ENCODE data around the gene ANKRD13A. TPM values are rescaled to one million over a fixed set of nuclear protein-coding genes. Genes with fewer than 3 reads are reported as not detected.

Gene ANKRD13A
- total RNA-seq, 1 donor from 2014 or later = 35.4 TPM

DNA sequence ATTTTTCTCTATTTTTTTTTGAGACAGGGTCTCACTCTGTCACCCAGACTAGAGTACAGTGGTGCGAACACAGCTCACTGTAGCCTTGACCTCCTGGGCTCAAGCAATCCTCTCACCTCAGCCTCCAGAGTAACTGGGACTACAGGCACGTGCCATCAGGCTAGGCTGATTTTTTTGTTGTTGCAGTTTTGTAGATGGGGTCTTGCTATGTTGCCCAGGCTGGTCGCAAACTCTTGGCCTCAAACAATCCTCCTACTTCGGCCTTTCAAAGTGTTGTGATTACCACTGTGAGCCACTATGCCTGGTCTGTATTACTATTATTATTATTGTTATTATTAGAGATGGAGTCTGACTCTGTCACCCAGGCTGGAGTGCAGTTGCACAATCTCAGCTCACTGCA, 26.4 kb upstream of the ANKRD13A start:
- no peak overlapping the region for H3K4me3 Mint-ChIP-seq
- Histone ChIP-seq H3K9ac (no peak overlapping the region), H3K4me3 (no peak overlapping the region), H3K27ac (no peak overlapping the region), H3K36me3 (peaks cover 3% of the 10 kb centered on the region), H3K79me2 (ENCODE audit: low read depth) (no peaks in the 10 kb centered on the region), H3K4me1 (no peaks in the 10 kb centered on the region), H3K9me3 (ENCODE audit: low read depth) (no peaks in the 10 kb centered on the region), H3K27me3 (no peaks in the 10 kb centered on the region), H4K20me1 (ENCODE audit: low read depth) (no peaks in the 10 kb centered on the region), H2AFZ (replicated peaks) (no peak overlapping the region), H3K4me2 (no peak overlapping the region), H3F3A (ENCODE audit: low read depth) (no peaks in the 10 kb centered on the region)
- H3K9me3 Mint-ChIP-seq = no peaks in the 10 kb centered on the region
- no peak overlapping the region for H3K27ac Mint-ChIP-seq
- TF ChIP-seq, protein P1, sequence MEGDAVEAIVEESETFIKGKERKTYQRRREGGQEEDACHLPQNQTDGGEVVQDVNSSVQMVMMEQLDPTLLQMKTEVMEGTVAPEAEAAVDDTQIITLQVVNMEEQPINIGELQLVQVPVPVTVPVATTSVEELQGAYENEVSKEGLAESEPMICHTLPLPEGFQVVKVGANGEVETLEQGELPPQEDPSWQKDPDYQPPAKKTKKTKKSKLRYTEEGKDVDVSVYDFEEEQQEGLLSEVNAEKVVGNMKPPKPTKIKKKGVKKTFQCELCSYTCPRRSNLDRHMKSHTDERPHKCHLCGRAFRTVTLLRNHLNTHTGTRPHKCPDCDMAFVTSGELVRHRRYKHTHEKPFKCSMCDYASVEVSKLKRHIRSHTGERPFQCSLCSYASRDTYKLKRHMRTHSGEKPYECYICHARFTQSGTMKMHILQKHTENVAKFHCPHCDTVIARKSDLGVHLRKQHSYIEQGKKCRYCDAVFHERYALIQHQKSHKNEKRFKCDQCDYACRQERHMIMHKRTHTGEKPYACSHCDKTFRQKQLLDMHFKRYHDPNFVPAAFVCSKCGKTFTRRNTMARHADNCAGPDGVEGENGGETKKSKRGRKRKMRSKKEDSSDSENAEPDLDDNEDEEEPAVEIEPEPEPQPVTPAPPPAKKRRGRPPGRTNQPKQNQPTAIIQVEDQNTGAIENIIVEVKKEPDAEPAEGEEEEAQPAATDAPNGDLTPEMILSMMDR (IDR thresholded peaks at IDR 0.05) = no peak
- TF ChIP-seq EZH2 (IDR thresholded peaks at IDR 0.05) = no peak
- no peak for TF ChIP-seq EZH2phosphoT487 (IDR thresholded peaks at IDR 0.05)
- H3K36me3 Mint-ChIP-seq = peaks cover 27% of the 10 kb centered on the region
- DNase-seq (ENCODE audit: low spot score) = no peak
- no peaks in the 10 kb centered on the region for H3K4me1 Mint-ChIP-seq
- no peaks in the 10 kb centered on the region for H3K27me3 Mint-ChIP-seq (ENCODE audit: insufficient read depth, low read depth)

DNA sequence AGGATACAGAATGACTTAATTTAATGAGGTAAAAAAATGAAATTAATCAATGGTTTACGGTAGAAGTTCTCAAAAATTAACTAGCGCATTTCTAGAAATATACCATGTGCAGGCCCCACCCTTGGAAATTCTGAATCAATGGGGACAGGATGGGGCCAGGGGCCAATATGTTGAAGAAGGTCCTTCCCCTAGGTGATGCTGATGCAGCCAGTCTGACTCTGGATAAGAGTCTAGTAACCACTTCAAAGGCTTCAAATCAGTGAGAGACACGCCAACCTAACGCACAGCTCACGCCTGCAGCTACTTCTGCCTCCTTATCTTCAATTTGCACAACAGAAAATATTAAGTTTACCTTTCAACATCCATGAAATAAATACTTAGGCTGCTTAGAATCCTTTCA, 17.9 kb upstream of the ANKRD13A start:
- H3K27ac ChIP-seq = no peak overlapping the region
- H3K9ac ChIP-seq = no peak overlapping the region
- H3K4me3 ChIP-seq = no peak overlapping the region
- Mint-ChIP-seq H3K9me3 (no peaks in the 10 kb centered on the region), H3K4me1 (no peaks in the 10 kb centered on the region), H3K4me3 (no peak overlapping the region), H3K27me3 (ENCODE audit: insufficient read depth, low read depth) (no peaks in the 10 kb centered on the region), H3K27ac (no peak overlapping the region), H3K36me3 (peaks cover 35% of the 10 kb centered on the region)
- H2AFZ ChIP-seq (replicated peaks) = no peak overlapping the region
- TF ChIP-seq, protein P1 (IDR thresholded peaks at IDR 0.05) = no peak
- TF ChIP-seq EZH2 (IDR thresholded peaks at IDR 0.05) = no peak
- TF ChIP-seq EZH2phosphoT487 (IDR thresholded peaks at IDR 0.05) = no peak
- H3K36me3 ChIP-seq = peaks cover 3% of the 10 kb centered on the region
- no peaks in the 10 kb centered on the region for H4K20me1 ChIP-seq (ENCODE audit: low read depth)
- no peak for DNase-seq (ENCODE audit: low spot score)
- no peaks in the 10 kb centered on the region for H3F3A ChIP-seq (ENCODE audit: low read depth)
- H3K27me3 ChIP-seq = no peaks in the 10 kb centered on the region
- H3K79me2 ChIP-seq (ENCODE audit: low read depth) = no peaks in the 10 kb centered on the region
- no peaks in the 10 kb centered on the region for H3K4me1 ChIP-seq
- no peaks in the 10 kb centered on the region for H3K9me3 ChIP-seq (ENCODE audit: low read depth)
- H3K4me2 ChIP-seq = no peak overlapping the region

DNA sequence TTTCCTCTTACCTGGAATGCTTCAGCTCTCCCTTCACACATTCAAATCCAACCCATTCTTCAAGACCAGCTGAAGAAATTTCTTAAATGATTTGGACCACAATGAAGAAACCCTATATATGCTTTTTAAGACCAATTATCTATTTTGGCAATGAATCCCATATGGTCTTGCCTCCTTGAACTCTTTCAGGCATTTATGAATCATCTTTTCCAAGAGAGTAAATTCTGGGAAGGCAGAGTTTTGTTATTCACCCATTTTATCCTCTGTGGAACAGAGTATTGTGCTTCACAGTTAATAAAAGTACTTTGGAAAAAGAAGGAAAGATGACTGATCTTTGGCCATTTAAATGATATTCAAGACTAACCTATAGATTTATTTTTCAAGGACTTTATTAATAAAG, 17.0 kb upstream of the ANKRD13A start:
- no peak for TF ChIP-seq EZH2phosphoT487 (IDR thresholded peaks at IDR 0.05)
- TF ChIP-seq, protein P1 (IDR thresholded peaks at IDR 0.05) = no peak
- TF ChIP-seq EZH2 (IDR thresholded peaks at IDR 0.05) = no peak
- Histone ChIP-seq H3K4me1 (no peaks in the 10 kb centered on the region), H3K9ac (no peak overlapping the region), H3K9me3 (ENCODE audit: low read depth) (no peaks in the 10 kb centered on the region), H4K20me1 (ENCODE audit: low read depth) (no peaks in the 10 kb centered on the region), H3K27ac (no peak overlapping the region), H3K4me2 (no peak overlapping the region), H3K79me2 (ENCODE audit: low read depth) (no peaks in the 10 kb centered on the region), H3K27me3 (no peaks in the 10 kb centered on the region), H3K36me3 (peaks cover 3% of the 10 kb centered on the region), H2AFZ (replicated peaks) (no peak overlapping the region), H3K4me3 (no peak overlapping the region), H3F3A (ENCODE audit: low read depth) (no peaks in the 10 kb centered on the region)
- no peak overlapping the region for H3K4me3 Mint-ChIP-seq
- no peaks in the 10 kb centered on the region for H3K27me3 Mint-ChIP-seq (ENCODE audit: insufficient read depth, low read depth)
- H3K36me3 Mint-ChIP-seq = peaks cover 32% of the 10 kb centered on the region
- DNase-seq (ENCODE audit: low spot score) = no peak
- no peaks in the 10 kb centered on the region for H3K9me3 Mint-ChIP-seq
- H3K4me1 Mint-ChIP-seq = no peaks in the 10 kb centered on the region
- no peak overlapping the region for H3K27ac Mint-ChIP-seq
